ENCODE measurements around the gene CDKN2AIP.
A peak's percentile ranks its signal among the peaks of the same experiment; 100 is the strongest.

The CDKN2AIP gene

DNA sequence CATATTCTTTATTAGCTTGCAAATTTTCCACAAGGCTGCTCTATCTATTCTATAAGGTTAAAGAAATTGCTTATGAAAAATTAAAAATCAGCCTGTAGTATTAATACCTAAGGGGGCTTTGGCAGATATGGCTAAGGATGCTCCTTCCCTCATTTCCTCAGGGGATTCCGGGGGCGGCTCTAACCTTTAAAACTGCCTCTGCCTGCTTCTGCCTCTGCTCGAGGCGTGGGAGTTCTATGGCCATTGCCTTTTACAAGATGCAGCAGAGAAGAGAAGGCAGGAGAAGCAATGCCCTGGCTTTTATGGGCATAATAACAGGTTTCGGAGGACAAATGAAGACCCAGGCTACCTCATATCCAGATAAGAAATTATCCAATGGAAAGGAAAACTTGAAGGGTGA lies 8.6 kb upstream of the CDKN2AIP start:
- DNase-seq (ENCODE audit: low read depth in 2 of 2): no peak
- TF ChIP-seq, protein P1, sequence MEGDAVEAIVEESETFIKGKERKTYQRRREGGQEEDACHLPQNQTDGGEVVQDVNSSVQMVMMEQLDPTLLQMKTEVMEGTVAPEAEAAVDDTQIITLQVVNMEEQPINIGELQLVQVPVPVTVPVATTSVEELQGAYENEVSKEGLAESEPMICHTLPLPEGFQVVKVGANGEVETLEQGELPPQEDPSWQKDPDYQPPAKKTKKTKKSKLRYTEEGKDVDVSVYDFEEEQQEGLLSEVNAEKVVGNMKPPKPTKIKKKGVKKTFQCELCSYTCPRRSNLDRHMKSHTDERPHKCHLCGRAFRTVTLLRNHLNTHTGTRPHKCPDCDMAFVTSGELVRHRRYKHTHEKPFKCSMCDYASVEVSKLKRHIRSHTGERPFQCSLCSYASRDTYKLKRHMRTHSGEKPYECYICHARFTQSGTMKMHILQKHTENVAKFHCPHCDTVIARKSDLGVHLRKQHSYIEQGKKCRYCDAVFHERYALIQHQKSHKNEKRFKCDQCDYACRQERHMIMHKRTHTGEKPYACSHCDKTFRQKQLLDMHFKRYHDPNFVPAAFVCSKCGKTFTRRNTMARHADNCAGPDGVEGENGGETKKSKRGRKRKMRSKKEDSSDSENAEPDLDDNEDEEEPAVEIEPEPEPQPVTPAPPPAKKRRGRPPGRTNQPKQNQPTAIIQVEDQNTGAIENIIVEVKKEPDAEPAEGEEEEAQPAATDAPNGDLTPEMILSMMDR (IDR thresholded peaks at IDR 0.05; ENCODE audit: low read depth, low read length): no peak

DNA sequence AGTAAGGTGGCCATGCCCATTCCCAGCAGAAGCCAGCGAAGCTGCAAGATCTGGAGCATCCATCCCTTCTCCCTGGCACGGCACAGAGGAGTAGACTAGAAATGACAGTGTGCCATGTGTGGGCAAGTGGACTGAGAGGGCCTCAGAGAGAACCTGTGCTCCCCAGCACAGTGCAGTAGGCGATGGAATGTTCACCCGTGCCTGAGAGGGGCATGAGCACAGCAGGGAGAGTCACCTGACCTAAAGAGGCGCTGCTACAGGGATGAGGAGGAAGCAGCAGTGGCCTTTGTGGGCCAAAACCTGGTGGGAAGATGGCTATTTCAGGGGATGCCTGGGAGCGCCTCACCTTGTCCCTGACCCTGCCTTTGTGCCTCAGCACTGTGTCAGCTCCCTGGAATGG lies 8.0 kb upstream of the CDKN2AIP start:
- TF ChIP-seq, protein P1 (IDR thresholded peaks at IDR 0.05; ENCODE audit: low read depth, low read length): no peak

More for the DNA sequence above, 8.6 kb upstream of the CDKN2AIP start:
- H3K4me3 ChIP-seq (replicated peaks in 1 of 2; ENCODE audit: low read depth in 2 of 2, low read length in 2 of 2): no peak overlapping the region

DNA sequence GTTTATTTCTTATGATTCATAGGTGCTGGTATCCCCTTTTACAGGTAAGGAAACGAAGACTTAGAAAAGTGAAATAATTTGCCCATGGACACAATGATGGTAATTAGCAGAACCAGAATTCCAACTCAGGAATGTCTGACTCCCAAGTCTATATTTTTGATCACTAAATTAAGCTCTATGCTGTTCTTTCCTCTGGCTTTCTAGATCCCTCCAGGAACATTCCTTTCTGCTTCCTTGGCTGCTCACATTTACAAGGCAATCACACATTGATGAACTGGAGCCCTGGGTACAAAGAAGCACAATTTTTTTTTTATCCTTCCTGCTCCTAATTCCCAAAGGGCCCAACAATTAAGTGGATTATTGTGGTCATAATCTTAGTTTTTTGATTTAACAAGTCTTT lies 7.0 kb upstream of the CDKN2AIP start:
- no peak for DNase-seq (ENCODE audit: low read depth in 2 of 2)
- TF ChIP-seq, protein P1 (IDR thresholded peaks at IDR 0.05; ENCODE audit: low read depth, low read length): no peak
- no peak overlapping the region for H3K4me3 ChIP-seq (replicated peaks in 1 of 2; ENCODE audit: low read depth in 2 of 2, low read length in 2 of 2)

More for the DNA sequence above, 8.0 kb upstream of the CDKN2AIP start:
- no peak overlapping the region for H3K4me3 ChIP-seq (replicated peaks in 1 of 2; ENCODE audit: low read depth in 2 of 2, low read length in 2 of 2)
- no peak for DNase-seq (ENCODE audit: low read depth in 2 of 2)

DNA sequence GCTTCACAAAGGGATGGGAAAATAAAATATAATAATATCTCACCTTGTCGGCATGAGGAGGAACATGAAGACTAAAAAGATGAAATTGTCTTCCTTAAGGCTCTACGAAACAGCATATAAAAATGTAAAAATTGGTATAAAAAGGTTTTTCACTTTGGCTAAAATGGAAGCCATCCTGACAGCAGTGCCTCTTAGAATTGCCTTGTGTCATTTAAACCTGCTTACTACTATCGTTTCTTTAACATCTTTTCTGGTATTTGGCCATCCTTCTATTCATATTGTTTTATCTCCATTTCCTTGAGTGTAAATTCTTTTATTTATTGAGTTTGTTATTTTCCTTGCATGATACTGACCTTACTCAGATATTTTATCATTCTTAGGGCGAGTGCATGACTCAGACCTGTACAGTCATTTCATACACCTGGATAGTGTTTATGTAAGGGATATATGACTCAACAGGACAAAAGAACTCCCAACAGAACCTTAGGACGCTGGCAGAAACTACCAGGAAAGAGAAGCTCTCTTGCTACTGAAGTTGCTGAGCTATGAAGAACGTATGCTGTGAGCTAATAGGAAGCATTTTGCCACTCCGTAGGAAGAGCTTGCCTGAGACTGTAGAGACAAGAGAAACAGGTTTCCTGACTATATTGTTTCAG lies 5.8 kb upstream of the CDKN2AIP start:
- TF ChIP-seq, protein P1 (IDR thresholded peaks at IDR 0.05; ENCODE audit: low read depth, low read length): no peak
- H3K4me3 ChIP-seq (replicated peaks in 1 of 2; ENCODE audit: low read depth in 2 of 2, low read length in 2 of 2): no peak overlapping the region
- DNase-seq (ENCODE audit: low read depth in 2 of 2): peak in 1 of 2 donors; percentile 91

DNA sequence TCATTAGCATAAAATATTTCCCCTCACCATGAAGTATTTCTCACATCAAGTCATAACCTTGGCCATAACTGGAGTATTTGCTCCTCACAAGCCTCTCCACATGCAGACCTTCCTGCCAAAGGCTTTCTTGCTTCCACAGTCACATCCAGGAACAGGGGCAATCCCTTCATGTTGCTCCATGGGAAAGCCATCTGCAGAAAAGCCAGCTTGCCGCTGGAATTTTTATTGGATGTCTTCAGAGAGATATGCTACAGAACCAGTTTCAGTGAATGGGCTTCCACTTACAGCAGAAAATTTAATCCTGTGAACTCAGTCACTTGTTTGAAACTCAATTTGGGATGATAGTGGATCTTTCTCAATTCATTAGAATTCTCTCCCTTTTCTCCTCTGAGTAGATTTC lies 3.2 kb upstream of the CDKN2AIP start:
- no peak for DNase-seq (ENCODE audit: low read depth in 2 of 2)
- TF ChIP-seq, protein P1 (IDR thresholded peaks at IDR 0.05; ENCODE audit: low read depth, low read length): no peak
- H3K4me3 ChIP-seq (replicated peaks in 1 of 2; ENCODE audit: low read depth in 2 of 2, low read length in 2 of 2): no peak overlapping the region

DNA sequence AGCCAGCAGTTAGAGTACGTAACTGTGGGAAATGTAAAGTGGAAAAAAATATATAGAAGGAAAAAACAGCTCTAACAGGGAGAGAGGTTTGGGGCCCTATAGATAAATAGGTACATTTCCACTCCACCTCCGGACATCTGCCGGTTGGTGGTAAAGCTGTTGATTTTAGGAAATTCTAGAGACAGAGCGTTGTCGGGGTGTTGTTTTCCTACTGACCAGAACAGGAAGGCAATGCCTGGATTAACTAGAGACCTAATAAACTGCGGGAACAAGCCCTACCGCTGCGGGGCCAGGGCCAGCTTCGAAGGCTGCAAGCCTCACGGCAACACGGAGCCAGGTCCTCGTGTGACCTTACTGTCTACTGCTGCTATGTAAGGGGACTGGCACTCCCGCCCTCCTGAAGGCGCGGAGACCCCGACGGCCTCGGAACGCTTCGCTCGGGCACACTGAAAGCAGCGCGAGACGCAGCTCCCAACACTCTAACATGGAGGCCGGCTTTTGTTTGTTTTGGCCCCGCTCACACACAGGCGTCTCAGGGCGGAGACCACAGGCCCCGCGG lies 702 bp upstream of the CDKN2AIP start:
- TF ChIP-seq, protein P1 (IDR thresholded peaks at IDR 0.05; ENCODE audit: low read depth, low read length): no peak
- peak overlapping the region; percentile 77 to 97 for H3K4me3 ChIP-seq (replicated peaks in 1 of 2; ENCODE audit: low read depth in 2 of 2, low read length in 2 of 2)
- DNase-seq (ENCODE audit: low read depth in 2 of 2): peak in 1 of 2 donors; percentile 80

All from cardiac fibroblast (primary cell).